Right lobe of liver (tissue), 4 donors: ENCODE measurements around the gene DNAH17.

ENCODE experiments used
- POLR2A ChIP-seq: fragments of 450-650 bp; IDR thresholded peaks from one replicate; pipeline ENCODE4 v1.6.1; 2017; ENCODE audit warnings: antibody characterized with exemption, mild to moderate bottlenecking
- TF ChIP-seq, protein P1 (sequence below), 4 donors: fragments of 200-600 bp in 3 of 4; fragments of 450-650 bp in 1 of 4; IDR thresholded peaks; one replicate each; pipeline versions ENCODE4 v1.5.1 to v1.8.0; 2016 to 2022; ENCODE audit warnings: antibody characterized with exemption in 4 of 4, mild to moderate bottlenecking in 2 of 4
- donor health status: DM: no; HTN: no; CAD: no.
- donor health status: DM: no; HTN: no; CAD: no.
- donor health status: DM: no; HTN: yes; CAD: no.

DNA sequence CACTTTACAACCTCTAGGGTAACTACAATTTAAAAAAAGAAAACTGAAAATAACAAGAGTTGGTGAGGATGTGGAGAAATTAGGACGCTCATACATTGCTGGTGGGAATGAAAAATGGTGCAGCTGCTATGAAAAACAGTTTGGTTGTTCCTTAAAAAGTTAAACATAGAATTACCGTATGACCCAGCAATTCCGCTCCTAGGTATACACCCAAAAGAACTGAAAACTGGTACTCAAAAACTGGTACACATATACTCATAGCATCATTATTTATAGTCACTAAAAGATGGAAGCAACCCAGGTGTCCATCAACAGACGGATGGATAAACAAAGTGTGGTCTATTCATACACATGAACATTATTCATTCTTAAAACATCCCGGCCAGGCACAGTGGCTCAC, 42.9 kb upstream of the DNAH17 start:
- no peak for TF ChIP-seq POLR2A
- TF ChIP-seq, protein P1, sequence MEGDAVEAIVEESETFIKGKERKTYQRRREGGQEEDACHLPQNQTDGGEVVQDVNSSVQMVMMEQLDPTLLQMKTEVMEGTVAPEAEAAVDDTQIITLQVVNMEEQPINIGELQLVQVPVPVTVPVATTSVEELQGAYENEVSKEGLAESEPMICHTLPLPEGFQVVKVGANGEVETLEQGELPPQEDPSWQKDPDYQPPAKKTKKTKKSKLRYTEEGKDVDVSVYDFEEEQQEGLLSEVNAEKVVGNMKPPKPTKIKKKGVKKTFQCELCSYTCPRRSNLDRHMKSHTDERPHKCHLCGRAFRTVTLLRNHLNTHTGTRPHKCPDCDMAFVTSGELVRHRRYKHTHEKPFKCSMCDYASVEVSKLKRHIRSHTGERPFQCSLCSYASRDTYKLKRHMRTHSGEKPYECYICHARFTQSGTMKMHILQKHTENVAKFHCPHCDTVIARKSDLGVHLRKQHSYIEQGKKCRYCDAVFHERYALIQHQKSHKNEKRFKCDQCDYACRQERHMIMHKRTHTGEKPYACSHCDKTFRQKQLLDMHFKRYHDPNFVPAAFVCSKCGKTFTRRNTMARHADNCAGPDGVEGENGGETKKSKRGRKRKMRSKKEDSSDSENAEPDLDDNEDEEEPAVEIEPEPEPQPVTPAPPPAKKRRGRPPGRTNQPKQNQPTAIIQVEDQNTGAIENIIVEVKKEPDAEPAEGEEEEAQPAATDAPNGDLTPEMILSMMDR (IDR thresholded peaks at IDR 0.05) = no peak
